Activated CD4-positive, CD25-positive, alpha-beta regulatory T cell treated with anti-CD3 and anti-CD28 coated beads, Interleukin-2, amount 50 U/mL, for 16 hours (primary cell): ENCODE results near the gene TRIM75.
"Not testable (repeated sequence)": the region's sequence is repeated elsewhere in the genome, so short reads cannot be mapped to it uniquely, and the experiment has no call there.

Experiments
- DNase-seq: peaks from one replicate; pipeline ENCODE4 v3.0.0-alpha.2; 2020; ENCODE audit warnings: low read depth, low spot score

The TRIM75 gene

GRCh38 chr4:165053645-165054044 is at the start of gene TRIM75:
Gene TRIM75 (plus strand): TSS chr4:165053866. CDS start chr4:165059148, 5,282 bp downstream.
- no peak for DNase-seq

GRCh38 chr4:165005352-165005925 is 48.2 kb upstream of the TRIM75 start:
- no peak for DNase-seq

- DNase-seq: no peak
These were observed 47.2 kb upstream of the TRIM75 start for GRCh38 chr4:165006456-165006855.

GRCh38 chr4:165006886-165007285 is 46.8 kb upstream of the TRIM75 start:
- DNase-seq: no peak

- no peak for DNase-seq
These were observed 44.0 kb upstream of the TRIM75 start for GRCh38 chr4:165009493-165010227.

GRCh38 chr4:165010487-165010886 is 43.2 kb upstream of the TRIM75 start:
- DNase-seq: no peak

- DNase-seq: no peak
These were observed 42.7 kb upstream of the TRIM75 start for GRCh38 chr4:165010991-165011390.

GRCh38 chr4:165011403-165011802 is 42.3 kb upstream of the TRIM75 start:
- DNase-seq: no peak

- no peak for DNase-seq
These were observed 40.0 kb upstream of the TRIM75 start for GRCh38 chr4:165013691-165014090.

GRCh38 chr4:165016971-165017370 is 36.7 kb upstream of the TRIM75 start:
- DNase-seq: no peak

GRCh38 chr4:165019995-165020394 is 33.7 kb upstream of the TRIM75 start:
- DNase-seq: not testable (repeated sequence)

- DNase-seq: not testable (repeated sequence)
These were observed 27.9 kb upstream of the TRIM75 start for GRCh38 chr4:165025782-165026181.

- DNase-seq: no peak
These were observed 25.8 kb upstream of the TRIM75 start for GRCh38 chr4:165027762-165028402.

- no peak for DNase-seq
These were observed 22.0 kb upstream of the TRIM75 start, which contains the start of gene TRIM60 for GRCh38 chr4:165031436-165032211. Gene TRIM60 (plus strand): TSS chr4:165031999. CDS start chr4:165040073, 8,074 bp downstream.

- no peak for DNase-seq
These were observed 5.5 kb upstream of the TRIM75 start for GRCh38 chr4:165048170-165048569.

- DNase-seq: no peak
These were observed 1.0 kb upstream of the TRIM75 start for GRCh38 chr4:165052627-165053026.

- DNase-seq: no peak
These were observed 1.9 kb downstream of the TRIM75 start for GRCh38 chr4:165055601-165056000.

- no peak for DNase-seq
These were observed 5.0 kb downstream of the TRIM75 start for GRCh38 chr4:165058666-165059065.

- DNase-seq: no peak
These were observed 5.7 kb downstream of the TRIM75 start for GRCh38 chr4:165059386-165059785.

- DNase-seq: no peak
These were observed 7.3 kb downstream of the TRIM75 start for GRCh38 chr4:165060938-165061337.

- no peak for DNase-seq
These were observed 16.9 kb downstream of the TRIM75 start for GRCh38 chr4:165070560-165070959.

GRCh38 chr4:165073346-165073745 is 19.7 kb downstream of the TRIM75 start:
- not testable (repeated sequence) for DNase-seq
